ENCODE results near the gene CUBN. TPM values are rescaled to one million over a fixed set of nuclear protein-coding genes. Genes with fewer than 3 reads are reported as not detected.

The CUBN gene
- total and polyA plus RNA-seq, 2 of the 13 experiments (the other 11 are each of a cell fraction or from before 2014, with no cell fraction given) = 0.27 to 0.32 TPM

- POLR2A ChIA-PET = no interaction called here
- no peaks in the 10 kb centered on the region; a peak in 1 of 5 replicates for H3K27me3 ChIP-seq (ENCODE audit: control insufficient read depth in 1 of 2, insufficient read depth in 2 of 2, low read length in 2 of 2)
Measured at GRCh38 chr10:17074541-17074847, 55.1 kb downstream of the CUBN start.

GRCh38 chr10:17073725-17074540 is 55.7 kb downstream of the CUBN start:
- intact Hi-C loops (cut with micrococcal nuclease; ENCODE audit: unreplicated experiment) = no loop called here
- H3K9me3 ChIP-seq (ENCODE audit: low read length) = no peaks in the 10 kb centered on the region
- 76% methylated on average over 12 of the region's 12 CpGs for WGBS (ENCODE audit: low lambda C conversion rate)
- H3K9ac ChIP-seq (ENCODE audit: insufficient read depth, low read depth, low read length) = no peak overlapping the region
- DNase-seq (ENCODE audit: low spot score) = no peak
- H3K79me2 ChIP-seq (ENCODE audit: insufficient read depth, low read length) = no peaks in the 10 kb centered on the region
- POLR2A ChIA-PET = no interaction called here
- H3K4me3 ChIP-seq (replicated peaks in 1 of 3; ENCODE audit: insufficient read depth in 1 of 3, low read depth in 2 of 3, low read length in 3 of 3) = no peak overlapping the region
- no peaks in the 10 kb centered on the region for H3K36me3 ChIP-seq (replicated peaks in 1 of 2; ENCODE audit: control insufficient read depth in 1 of 2, insufficient read depth in 2 of 2, low read length in 2 of 2)
- in situ Hi-C loops (cut with HindIII; ENCODE audit: extremely low pct_ligation_motif_present, low pct_unique_long_range_greater_than_20kb) = no loop called here
- TF ChIP-seq KDM6A (CRISPR knock-in tag; IDR thresholded peaks at IDR 0.05; ENCODE audit: low read depth) (no peak), GTF3A (CRISPR knock-in tag; conservative IDR thresholded peaks at IDR 0.05) (no peak), ZNF367 (CRISPR knock-in tag; IDR thresholded peaks at IDR 0.05; ENCODE audit: borderline replicate concordance) (no peak)
- H3K4me1 ChIP-seq (ENCODE audit: insufficient read depth, low read length) = no peaks in the 10 kb centered on the region
- H4K20me1 ChIP-seq (ENCODE audit: insufficient read depth, low read length) = no peaks in the 10 kb centered on the region
- no TSS peak for BruUV-seq (replicated peaks)
- CTCF ChIA-PET (ENCODE audit: low intra/inter-chr PET ratio, low total read pairs) = no interaction called here
- no peaks in the 10 kb centered on the region; a peak in 1 of 5 replicates for H3K27me3 ChIP-seq (ENCODE audit: control insufficient read depth in 1 of 2, insufficient read depth in 2 of 2, low read length in 2 of 2)
- H3K4me2 ChIP-seq (ENCODE audit: low read depth, low read length) = no peak overlapping the region
- no peak overlapping the region for H2AFZ ChIP-seq (ENCODE audit: low read length)
- FAIRE-seq = no peak
- no peak overlapping the region for H3K27ac ChIP-seq (ENCODE audit: extremely low read length, insufficient read depth, low read length)
- no peak for ATAC-seq

More at GRCh38 chr10:17074541-17074847, 55.1 kb downstream of the CUBN start:
- Histone ChIP-seq H3K4me2 (ENCODE audit: low read depth, low read length) (no peak overlapping the region), H3K36me3 (replicated peaks in 1 of 2; ENCODE audit: control insufficient read depth in 1 of 2, insufficient read depth in 2 of 2, low read length in 2 of 2) (no peaks in the 10 kb centered on the region), H3K9me3 (ENCODE audit: low read length) (no peaks in the 10 kb centered on the region), H3K79me2 (ENCODE audit: insufficient read depth, low read length) (no peaks in the 10 kb centered on the region), H2AFZ (ENCODE audit: low read length) (no peak overlapping the region), H3K4me3 (replicated peaks in 1 of 3; ENCODE audit: insufficient read depth in 1 of 3, low read depth in 2 of 3, low read length in 3 of 3) (no peak overlapping the region), H3K27ac (ENCODE audit: extremely low read length, insufficient read depth, low read length) (no peak overlapping the region), H3K4me1 (ENCODE audit: insufficient read depth, low read length) (no peaks in the 10 kb centered on the region), H4K20me1 (ENCODE audit: insufficient read depth, low read length) (no peaks in the 10 kb centered on the region), H3K9ac (ENCODE audit: insufficient read depth, low read depth, low read length) (no peak overlapping the region)
- DNase-seq (ENCODE audit: low spot score) = no peak
- no peak for ATAC-seq
- FAIRE-seq = no peak
- BruUV-seq (replicated peaks) = no TSS peak
- no peak for TF ChIP-seq ZNF205 (CRISPR knock-in tag; IDR thresholded peaks at IDR 0.05)
- no peak for TF ChIP-seq KDM5B (CRISPR knock-in tag; IDR thresholded peaks at IDR 0.05; ENCODE audit: borderline replicate concordance)
- TF ChIP-seq SIX4 (CRISPR knock-in tag; IDR thresholded peaks at IDR 0.05) = no peak
- TF ChIP-seq POLR2G (IDR thresholded peaks at IDR 0.05; ENCODE audit: low read depth, low read length) = no peak
- no peak for TF ChIP-seq NFE2 (CRISPR knock-in tag; IDR thresholded peaks at IDR 0.05)
- no peak for TF ChIP-seq NCOA2 (CRISPR knock-in tag; IDR thresholded peaks at IDR 0.05)
- no peak for TF ChIP-seq MTA3 (CRISPR knock-in tag; IDR thresholded peaks at IDR 0.05)
- no peak for TF ChIP-seq DNMT3B (CRISPR knock-in tag; conservative IDR thresholded peaks at IDR 0.05)
- no peak for TF ChIP-seq ZNF552 (CRISPR knock-in tag; IDR thresholded peaks at IDR 0.05; ENCODE audit: borderline replicate concordance)
- TF ChIP-seq FOXJ3 (CRISPR knock-in tag; IDR thresholded peaks at IDR 0.05; ENCODE audit: borderline replicate concordance) = no peak
- TF ChIP-seq ZNF549 (CRISPR knock-in tag; IDR thresholded peaks at IDR 0.05) = no peak
- TF ChIP-seq JDP2 (CRISPR knock-in tag; IDR thresholded peaks at IDR 0.05; ENCODE audit: borderline replicate concordance) = no peak
- intact Hi-C loops (cut with micrococcal nuclease; ENCODE audit: unreplicated experiment) (no loop called here), in situ Hi-C loops (cut with HindIII; ENCODE audit: extremely low pct_ligation_motif_present, low pct_unique_long_range_greater_than_20kb) (no loop called here)
- CTCF ChIA-PET (ENCODE audit: low intra/inter-chr PET ratio, low total read pairs) = no interaction called here
